NCI-H510A treated with DMSO at 0.1 percent for 48 hours (cell line): ENCODE results near the gene TBCK.
"Not testable (repeated sequence)": the region's sequence is repeated elsewhere in the genome, so short reads cannot be mapped to it uniquely, and the experiment has no call there.

Experiments used
- DNase-seq: peaks from one replicate; lab custom pipeline; 2025; lab: John Stamatoyannopoulos, UW

The TBCK gene

DNA sequence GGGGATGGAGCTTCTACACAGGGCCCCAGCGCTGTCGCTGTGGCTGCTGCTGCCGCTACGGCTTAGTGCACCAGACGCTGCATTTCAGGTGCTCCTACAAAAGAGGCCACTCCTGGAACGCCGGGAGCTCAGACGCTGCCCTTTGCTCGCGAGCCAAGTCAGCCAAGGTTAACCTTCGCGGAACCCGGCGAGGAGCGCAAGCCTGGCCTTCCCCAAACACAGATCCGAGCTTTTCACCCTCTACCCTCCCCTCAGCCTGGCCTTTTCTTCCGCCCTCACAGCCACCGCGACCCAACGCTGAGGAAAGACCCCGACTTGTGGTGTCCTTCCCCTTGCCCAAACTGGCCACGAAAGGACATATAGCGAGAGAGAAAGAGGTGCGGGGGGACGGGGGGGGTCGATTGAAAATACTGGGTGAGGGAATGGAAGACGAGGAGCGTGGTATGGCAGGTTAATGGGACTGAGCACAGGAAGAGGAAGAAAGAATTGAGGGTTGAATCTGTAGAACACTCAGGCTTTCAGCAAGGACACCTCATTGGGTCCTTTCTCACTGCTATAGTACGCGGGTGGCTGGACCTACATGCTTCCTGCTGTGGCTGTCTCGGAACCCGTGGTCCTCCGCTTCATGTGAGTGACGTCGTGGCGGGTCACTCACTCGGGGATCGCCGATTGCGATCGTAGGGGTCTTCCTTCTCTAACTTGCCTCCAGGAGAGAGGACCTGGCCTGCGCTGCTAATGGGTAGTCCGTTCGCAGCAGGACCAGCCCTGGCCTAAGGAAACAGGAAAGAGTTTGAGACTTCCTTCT, at the start of gene TBCK, which contains the start of gene AIMP1:
TBCK (minus strand) TSS at position 242 of the 805 bp plus-strand sequence. CDS start 7,249 bp downstream, outside the sequence.
AIMP1 (plus strand) TSS at position 583 of the 805 bp plus-strand sequence. CDS start 8,460 bp downstream, outside the sequence.
- DNase-seq = peak; percentile 76

DNA sequence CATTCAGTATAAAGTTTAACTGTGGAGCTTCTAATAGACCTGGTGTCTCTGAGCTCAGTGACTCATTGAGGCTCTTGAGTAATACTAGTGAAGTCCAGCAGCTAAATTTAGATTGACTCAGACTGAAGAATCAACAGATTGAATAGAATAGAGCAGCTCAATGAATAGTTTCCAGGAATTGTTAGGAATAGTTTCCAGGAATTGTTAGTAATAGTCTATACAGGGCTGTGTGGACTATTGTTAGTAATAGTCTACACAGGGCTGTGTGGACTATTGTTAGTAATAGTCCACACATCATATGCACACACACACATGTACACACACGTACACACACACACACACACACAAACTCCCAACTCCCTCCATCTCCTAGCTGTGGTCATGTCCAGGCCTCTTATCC, 49.6 kb upstream of the TBCK start:
- DNase-seq = no peak

DNA sequence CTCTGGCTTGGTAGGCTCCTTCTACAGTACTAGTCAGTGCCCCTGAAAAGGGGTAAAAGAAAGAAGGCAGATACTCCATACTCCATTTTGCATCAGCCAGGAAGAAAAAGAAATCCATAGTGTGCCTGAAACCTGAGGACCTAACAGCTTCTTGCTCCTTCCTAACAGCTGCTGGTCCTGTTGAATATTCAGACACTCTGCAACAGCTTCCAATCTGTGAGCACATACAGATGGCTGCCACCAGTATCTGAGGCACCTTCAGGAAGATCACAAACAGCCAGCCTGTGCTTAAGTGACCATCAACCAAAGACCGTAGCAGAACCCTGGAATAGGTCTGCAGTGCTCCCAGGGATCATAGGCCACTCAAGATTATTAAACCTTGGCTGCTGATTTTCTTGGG, 48.3 kb upstream of the TBCK start:
- no peak for DNase-seq

DNA sequence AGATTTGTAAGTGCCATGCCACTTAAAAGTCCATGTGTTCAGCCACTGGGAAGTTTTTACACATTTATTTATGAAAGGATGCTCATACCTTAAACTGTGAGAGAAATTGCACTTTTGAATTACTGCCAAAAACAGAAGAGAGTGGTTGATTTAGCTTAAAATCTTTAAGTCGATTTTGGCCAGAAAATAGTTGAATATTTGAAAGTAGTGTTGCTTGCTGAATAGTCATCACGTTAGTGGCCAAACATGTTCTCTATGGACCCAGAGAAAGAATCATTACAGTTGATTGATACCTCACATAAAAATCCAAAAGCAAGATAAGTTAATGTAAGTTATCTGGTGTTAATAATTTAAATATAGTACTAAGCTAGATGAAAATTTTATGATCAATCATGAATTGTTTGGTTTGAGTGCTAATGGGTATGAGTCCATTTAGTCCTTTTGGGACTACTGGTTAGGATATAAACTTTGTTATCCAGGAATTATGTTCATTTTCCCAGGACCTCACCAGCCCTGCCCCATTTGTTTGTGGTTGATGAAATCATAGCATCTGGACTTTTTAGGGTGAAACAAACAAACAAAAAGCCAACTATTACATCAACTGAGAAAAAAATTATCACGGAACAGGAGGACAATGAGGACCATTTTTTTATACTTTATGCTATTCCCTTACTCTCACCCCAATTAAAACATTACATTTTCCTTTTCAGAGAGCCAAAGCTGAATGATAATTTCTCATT, 46.2 kb upstream of the TBCK start:
- DNase-seq = no peak

DNA sequence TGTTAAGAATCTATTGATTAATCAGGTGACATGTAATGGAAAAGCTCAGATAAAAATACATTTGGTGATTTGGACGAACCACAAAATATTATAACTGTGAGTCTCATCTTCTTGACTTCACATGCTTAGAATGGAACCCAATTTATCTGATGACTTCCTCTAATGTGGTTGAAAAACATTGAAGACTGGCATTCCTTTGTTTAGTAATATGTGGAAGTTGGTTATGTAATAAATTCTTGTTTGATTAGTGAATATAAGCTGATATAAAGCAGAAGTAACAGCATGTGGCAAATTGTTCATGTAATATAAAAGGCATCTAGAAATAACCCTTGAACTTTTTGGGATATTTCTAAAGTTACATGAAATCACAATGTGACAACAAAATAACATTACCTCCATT, 42.9 kb upstream of the TBCK start:
- DNase-seq = no peak

DNA sequence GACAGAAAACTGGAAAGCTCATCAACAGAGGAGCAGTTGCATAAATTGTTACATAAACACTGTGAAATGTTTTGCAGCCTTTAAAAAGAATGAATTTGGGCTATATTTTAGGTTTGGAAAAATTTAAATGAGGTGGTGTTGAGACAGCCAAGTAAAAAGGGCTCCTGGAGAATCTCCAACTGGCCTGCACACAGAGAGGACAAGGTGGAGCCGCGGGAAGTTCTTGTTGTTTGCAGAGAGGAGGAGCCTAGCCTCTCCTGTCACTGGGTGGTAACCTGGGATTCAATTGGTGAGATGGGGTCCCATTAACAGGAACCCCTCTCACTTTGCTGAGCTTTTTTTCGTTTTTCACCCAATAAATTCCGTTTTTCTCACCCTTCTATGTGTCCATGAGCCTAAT, 39.2 kb upstream of the TBCK start:
- no peak for DNase-seq

DNA sequence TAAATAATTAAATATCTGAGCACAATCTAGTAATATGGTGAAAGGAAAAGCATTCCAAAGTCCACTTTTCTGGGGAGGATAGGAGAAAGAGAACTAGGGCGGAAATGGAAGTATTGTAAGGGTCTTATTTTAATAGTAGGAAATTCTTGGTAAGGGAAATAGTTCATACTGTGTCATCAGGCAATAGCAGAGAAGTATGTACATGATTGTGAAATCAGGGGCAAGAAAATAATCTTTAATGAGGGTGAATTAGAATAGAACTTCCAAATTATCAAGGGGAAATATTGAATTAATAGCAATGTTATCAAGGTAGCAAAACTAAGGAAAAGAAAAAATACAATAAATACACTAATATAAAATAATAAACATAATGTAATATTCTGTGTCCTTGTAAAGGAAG, 37.8 kb upstream of the TBCK start:
- DNase-seq = no peak

DNA sequence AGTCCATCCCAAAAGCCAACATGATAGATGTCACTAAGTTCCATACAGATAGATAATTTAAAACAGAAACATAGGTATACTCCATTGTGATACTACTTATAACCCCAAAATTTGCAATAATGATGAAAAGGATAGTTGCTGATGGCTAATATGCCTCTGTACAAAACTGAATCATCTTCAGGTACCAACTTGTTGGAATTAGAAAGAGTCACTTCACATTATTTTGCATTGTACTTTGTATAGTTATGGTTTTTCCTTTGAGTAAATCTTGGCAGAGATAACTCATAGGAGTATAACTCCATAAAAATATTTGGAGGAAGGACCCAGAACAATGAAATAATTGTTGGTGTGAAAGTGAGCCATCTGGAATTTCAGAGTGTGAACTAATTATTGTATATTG, 35.0 kb upstream of the TBCK start:
- no peak for DNase-seq

DNA sequence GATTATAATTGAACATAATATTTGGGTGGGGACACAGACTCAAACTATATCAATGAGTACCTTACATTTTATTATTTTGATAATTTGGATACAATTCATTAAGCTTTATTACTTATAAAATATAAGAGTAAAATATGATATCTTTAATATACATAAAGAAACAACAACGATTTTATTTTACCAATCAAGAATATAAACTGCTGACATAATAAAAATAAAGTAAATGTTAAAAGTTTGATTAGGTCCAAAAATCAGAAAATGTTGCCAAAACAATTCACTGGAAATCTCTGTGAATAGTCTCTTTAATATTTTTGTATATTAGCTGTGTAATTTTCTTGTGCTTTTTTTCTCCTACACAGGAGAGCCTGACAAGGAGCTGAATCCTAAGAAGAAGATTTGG, 31.2 kb upstream of the TBCK start:
- no peak for DNase-seq

DNA sequence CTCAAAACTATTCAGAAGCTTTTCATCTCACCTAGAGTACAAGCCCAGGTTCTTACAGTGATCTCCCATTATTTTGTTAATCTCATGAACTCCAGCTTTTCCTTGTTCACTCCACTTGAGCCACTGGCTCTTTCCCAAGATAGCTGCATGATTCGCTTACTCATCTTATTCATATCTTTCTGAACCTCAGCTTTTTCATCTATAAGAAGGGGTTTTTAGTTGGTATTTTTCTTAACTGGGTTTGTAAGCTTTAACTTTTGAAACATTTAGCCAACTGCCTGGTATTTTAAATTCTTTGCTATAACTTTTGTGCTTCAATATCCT, 28.6 kb upstream of the TBCK start:
- no peak for DNase-seq

DNA sequence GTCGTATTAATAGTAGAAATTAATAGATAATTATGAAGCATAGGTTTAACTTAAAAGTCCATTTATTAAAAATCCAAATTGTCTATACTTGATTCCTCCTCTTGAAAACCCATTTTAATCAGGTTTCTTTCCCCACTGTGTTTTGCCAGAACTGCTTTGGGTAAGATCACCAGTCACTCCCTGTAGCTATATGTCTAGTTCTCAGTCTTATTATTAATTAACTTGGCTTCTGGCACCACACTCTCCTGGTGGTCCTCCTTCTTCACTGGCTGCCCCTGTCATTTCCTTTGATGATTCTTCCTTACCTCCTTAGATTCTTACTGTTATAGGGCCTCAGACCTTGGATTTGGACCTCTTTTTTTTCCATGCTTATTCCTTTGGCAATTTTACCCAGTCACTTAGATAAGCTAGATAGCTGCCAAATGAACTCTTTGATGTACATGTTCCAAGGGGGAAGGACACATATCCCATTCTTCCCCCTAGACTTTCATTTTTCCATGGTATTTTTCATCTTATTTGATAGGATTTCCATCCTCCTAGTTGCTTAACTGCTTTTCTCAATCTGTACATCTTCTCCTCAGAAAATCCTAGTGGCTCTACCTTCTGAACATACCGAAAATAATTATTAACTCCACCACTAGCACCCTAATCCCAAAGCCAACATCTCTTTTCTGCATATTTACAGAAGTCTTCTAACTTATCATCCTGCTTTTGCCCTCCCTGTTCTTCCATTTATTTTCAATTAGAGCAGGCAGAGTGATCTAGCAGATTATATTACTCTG, 28.0 kb upstream of the TBCK start:
- DNase-seq = no peak

DNA sequence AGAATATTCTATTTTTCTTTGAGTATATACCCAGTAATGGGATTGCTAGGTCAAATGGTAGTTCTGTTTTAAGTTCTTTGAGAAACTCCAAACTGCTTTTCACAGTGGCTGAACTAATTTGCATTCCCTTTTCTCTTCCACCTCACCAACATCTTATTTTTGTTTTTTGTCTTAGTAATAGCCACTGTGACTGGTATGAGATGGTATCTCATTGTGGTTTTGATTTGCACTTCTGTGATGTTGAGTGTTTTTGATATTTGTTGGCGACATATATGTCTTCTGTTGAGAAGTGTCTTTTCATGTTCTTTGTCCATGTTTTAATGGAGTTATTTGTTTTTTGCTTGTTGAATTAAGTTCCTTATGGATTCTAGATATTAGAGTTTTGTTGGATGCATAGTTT, 24.8 kb upstream of the TBCK start:
- DNase-seq = no peak

DNA sequence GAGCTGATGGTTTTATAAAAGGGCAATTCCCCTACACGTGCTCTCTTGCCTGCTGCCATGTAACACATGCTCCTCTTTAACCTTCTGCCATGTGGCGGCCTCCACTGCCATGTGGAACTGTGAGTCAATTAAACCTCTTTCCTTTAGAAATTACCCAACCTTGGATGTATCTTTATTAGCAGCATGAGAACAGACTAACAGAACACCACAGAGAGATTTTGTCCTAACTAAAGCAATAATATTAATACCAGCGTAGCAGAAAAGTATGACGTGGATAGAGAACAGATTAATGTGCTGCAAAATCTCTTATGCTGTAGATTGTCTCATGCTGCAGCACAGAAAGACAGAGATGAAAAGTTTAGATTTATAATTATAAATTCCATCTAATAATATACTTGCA, 23.4 kb upstream of the TBCK start:
- DNase-seq = no peak

DNA sequence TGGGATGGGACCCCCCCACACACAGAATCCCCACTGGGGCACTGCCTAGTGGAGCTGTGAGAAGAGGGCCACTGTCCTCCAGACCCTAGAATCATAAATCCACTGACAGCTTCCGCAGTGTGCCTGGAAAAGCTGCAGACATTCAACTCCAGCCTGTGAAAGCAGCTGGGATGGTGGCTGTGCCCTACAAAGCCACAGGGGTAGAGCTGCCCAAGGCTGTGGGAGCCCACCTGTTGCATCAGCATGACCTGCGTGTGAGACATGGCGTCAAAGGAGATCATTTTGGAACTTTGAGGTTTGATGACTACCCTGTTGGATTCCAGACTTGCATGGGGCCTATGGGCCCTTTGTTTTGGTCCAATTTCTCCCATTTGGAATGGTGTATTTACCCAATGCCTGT, 22.7 kb upstream of the TBCK start:
- DNase-seq = no peak

DNA sequence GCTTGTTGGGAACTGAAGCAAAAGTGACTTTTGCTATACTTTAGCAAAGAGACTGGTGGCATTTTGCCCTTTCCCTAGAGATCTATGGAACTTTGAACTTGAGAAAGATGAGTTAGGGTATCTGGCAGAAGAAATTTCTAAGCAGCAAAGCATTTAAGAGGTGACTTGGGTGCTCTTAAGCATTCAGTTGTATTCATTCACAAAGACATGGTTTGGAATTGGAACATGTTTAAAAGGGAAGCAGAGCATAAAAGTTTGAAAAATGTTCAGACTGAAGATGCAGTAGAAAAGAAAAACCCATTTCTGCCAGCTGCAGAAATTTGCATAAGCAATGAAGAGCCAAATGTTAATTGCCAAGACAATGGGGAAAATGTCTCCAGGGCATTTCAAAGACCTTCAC, 21.9 kb upstream of the TBCK start:
- DNase-seq = no peak

DNA sequence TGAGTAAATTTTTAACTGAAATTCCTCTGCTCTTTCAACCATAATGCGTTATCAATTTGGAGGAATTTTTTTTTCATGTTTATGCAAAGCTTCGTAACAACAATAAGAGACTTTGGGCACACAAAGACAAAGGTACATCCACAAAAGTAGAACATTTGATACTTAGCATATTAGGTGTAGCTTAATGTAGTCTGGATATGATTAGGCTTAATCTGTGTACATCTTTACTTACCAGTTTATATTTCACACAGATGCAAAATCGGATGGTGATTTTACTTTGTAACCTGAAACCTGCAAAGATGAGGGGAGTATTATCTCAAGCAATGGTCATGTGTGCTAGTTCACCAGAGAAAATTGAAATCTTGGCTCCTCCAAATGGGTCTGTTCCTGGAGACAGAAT, 20.6 kb upstream of the TBCK start:
- DNase-seq = no peak

DNA sequence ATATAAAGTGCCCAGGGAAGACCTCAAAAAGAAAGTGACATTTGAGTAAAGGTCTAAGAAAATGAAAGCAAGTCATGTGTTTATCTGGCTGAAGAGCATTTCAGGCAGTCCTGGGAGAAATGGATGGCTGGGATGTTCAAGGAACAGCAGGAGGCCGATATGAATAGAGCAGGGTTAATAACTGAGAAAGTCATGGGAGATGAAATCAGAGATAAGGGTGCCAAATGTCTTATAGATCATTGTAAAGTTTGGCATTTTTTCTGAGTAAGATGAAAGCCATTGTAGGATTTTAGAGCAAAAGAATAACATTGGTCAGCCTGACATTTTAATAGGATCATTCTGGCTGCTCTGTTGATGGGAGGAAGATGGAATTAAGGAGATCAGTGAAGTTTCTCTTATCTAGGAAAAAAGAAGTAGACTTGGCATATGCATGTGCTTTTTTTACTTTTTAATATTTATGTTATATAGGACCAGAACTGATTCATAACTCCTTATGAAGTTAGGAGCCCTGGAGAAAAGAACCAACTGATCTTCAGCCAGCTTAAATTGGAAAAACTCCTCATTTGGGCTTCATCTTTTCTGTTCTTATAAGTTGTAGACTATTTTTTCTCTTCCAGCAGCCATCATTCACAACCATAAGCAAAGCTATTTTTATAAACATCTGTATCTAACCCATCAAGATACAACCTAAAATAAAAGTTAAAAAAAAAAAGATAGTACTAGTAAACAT, 18.9 kb upstream of the TBCK start:
- DNase-seq = no peak

DNA sequence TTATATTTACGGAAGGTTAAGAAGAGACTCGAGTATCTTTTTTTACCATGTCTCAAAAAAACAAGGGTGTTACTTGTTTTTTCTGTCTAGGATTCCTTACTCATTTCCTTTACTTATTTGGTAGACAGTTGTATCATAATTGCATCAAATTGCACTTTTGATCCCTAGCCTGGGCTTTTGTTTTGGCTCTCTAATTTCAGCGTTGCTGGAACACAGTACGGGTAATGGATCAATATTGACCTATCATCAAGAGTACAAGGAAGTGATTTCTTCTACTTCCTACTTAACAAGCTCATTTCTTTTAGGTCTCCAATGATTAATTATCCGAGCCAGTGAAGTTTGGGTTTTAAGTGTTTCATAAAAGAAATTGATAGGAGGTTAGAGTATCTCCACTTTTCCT, 17.2 kb upstream of the TBCK start:
- DNase-seq = no peak

DNA sequence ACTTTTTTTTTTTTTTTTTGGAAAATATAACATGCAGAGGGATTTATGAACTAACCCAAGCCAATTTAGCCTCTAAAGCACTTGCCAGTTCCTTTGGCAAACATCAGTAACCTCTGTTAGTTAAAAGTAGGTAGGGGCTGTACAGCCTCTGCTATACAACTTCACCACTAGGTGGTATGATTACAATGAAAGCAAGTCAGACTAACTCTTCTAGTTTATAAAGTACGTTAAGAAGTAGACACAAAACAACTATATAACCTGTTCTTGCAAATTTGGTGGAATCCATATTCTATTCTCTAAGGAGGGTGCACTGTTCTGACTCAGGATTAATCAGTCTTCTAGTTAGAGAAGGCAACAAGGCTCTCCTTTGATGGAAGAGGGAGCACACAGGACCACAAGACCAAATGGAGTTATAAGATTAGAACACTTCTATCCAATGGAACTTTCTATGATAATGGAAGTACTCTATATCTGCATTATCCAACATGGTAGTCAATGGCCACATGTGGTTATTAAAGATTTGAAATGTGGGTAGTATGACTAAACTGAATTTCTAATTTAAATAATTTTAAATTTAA, 13.1 kb upstream of the TBCK start:
- DNase-seq = peak; percentile 11

DNA sequence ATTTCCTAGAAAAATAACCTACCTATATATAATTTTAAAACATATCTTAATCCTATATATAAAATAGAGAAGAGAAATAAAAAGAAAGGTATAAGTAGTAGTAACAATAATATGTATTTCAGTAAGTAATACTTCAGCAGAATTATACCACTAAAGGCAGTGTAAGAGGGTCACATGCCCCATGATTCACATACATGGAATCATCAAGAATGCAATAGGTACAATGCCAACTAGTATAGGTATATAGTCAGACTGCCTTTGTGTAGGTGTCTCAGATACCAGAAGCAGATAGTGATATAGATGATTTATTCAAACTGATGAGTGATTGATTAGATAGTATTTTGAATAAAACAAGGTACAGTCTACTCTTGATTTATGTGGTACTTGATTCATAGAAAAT, 9.8 kb upstream of the TBCK start:
- DNase-seq = no peak

DNA sequence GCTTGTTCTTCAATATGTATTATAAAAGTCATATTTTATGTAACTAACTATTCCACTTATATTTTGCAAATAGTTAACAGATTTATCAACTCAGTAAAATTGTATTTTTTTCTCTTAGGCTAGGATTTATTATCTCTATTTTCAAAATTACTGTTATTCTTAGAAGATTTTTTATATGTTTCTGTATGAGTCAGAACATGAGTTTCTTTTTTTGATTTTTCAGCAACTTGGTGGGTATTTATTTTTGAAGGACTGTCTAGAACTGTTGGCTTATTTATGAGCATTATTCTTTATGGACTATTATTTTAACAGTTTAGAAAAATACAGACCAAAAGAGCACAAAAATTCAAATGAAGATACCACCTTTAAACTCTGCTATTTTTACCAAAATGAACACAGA, 7.1 kb upstream of the TBCK start:
- DNase-seq = no peak

DNA sequence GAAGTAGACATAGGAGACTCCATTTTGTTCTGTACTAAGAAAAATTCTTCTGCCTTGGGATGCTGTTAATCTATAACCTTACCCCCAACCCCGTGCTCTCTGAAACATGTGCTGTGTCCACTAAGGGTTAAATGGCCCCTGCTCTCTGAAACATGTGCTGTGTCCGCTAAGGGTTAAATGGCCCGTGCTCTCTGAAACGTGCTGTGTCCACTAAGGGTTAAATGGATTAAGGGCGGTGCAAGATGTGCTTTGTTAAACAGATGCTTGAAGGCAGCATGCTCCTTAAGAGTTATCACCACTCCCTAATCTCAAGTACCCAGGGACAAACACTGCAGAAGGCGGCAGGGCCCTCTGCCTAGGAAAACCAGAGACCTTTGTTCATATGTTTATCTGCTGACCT, 5.8 kb upstream of the TBCK start:
- not testable (repeated sequence) for DNase-seq
